GM23248 (cell line): ENCODE measurements around the gene SMPDL3A.

Source experiments
- EZH2 ChIP-seq: fragments of 200-600 bp; sonication (generic); IDR thresholded peaks from 2 replicates; pipeline ENCODE4 v1.6.1; 2018; ENCODE audit warnings: antibody characterized with exemption, mild to moderate bottlenecking; ENCODE audit not compliant: insufficient read depth, poor library complexity, severe bottlenecking
- EZH2phosphoT487 ChIP-seq: fragments of 200-600 bp; sonication (generic); IDR thresholded peaks from 2 replicates; pipeline ENCODE4 v1.6.1; 2018; ENCODE audit warnings: antibody characterized with exemption, moderate library complexity, mild to moderate bottlenecking, low read depth; ENCODE audit not compliant: insufficient read depth

DNA sequence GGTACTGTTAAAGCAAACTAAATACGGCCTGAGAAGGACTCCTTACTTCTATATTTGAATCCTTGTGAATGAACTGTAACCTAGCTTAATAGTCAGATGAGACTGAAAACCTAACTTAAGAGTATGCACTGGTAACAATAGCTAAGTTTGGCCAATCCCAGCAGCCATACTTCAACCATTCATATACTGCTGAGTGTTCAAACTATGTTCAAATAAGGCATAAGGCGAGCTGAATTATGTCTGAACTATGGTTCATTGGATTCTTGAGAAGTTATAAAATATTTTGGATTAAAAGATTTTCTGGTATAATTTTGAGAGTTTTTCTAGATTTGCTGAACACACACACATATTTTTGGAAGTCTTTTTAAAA lies 2.2 kb downstream of the SMPDL3A start:
- no peak for TF ChIP-seq EZH2
- no peak for TF ChIP-seq EZH2phosphoT487
